Lung (tissue), 12 donors: ENCODE results near the gene ADAM10. TPM values are rescaled to one million over a fixed set of nuclear protein-coding genes. Genes with fewer than 3 reads are reported as not detected.

Source experiments
- ATAC-seq: fragments of 200-7000 bp; cut with Tn5 transposase; one replicate; pipeline ENCODE4 v1.9.1; 2020; ENCODE audit warnings: moderate number of reproducible peaks; ENCODE audit not compliant: insufficient read depth, low FRiP score
- DNase-seq, 3 donors: peaks; one replicate each; pipeline ENCODE4 v3.0.0-alpha.2; 2013 to 2017
- H3K27ac ChIP-seq, 2 donors: one replicate each; pipeline ENCODE4 v1.5.1; 2013; ENCODE audit warnings: mild to moderate bottlenecking in 2 of 2, moderate library complexity in 2 of 2, control low read depth in 1 of 2, inconsistent platforms in 1 of 2, low read depth in 1 of 2, low read length in 1 of 2
- H3K27me3 ChIP-seq, 3 donors: one replicate each; pipeline ENCODE4 v1.5.1; 2013; ENCODE audit warnings: low read length in 2 of 3; ENCODE audit not compliant: control insufficient read depth in 3 of 3, insufficient read depth in 3 of 3
- H3K36me3 ChIP-seq, 4 donors: one replicate each; pipeline ENCODE4 v1.5.1; 2013; ENCODE audit warnings: low read length in 4 of 4, mild to moderate bottlenecking in 1 of 4, moderate library complexity in 1 of 4; ENCODE audit not compliant: control insufficient read depth in 4 of 4, insufficient read depth in 4 of 4
- H3K4me1 ChIP-seq, 5 donors: one replicate each; pipeline ENCODE4 v1.5.1; 2013; ENCODE audit warnings: low read length in 5 of 5, mild to moderate bottlenecking in 2 of 5, moderate library complexity in 1 of 5; ENCODE audit not compliant: control insufficient read depth in 5 of 5, insufficient read depth in 5 of 5
- H3K4me3 ChIP-seq: one replicate; pipeline ENCODE4 v1.5.1; 2013; ENCODE audit warnings: mild to moderate bottlenecking, control low read depth, moderate library complexity
- H3K9ac ChIP-seq, 2 donors: one replicate each; pipeline ENCODE4 v1.5.1; 2013; ENCODE audit warnings: low read length in 2 of 2, control low read depth in 1 of 2; ENCODE audit not compliant: insufficient read depth in 1 of 2
- H3K9me3 ChIP-seq, 4 donors: one replicate each; pipeline ENCODE4 v1.5.1; 2013; ENCODE audit warnings: low read length in 3 of 4, mild to moderate bottlenecking in 1 of 4, moderate library complexity in 1 of 4; ENCODE audit not compliant: control insufficient read depth in 4 of 4, insufficient read depth in 3 of 4
- WGBS, 2 donors: extraction: QIAGEN DNeasy Blood & Tissue Kit; methylation state at CpG; one replicate each; pipeline ENCODE4 v1.1.7; 2013; 5-methylcytosine and 5-hydroxymethylcytosine counted together
- polyA plus RNA-seq, 2 donors: library from polyadenylated mRNA; stranded (reverse); fragments of 200-250 nt; gene quantifications; one replicate each; pipeline ENCODE4 v1.2.1, GENCODE V29; 2013
- total RNA-seq, 2 donors: library from RNA; depleted of rRNA in 1 of 2; stranded (reverse); fragments of >200 nt in 1 of 2; gene quantifications; one replicate each; pipeline ENCODE4 v1.2.1, GENCODE V29; 2014 to 2021
- TF ChIP-seq, protein P1 (sequence below): IDR thresholded peaks from 2 replicates; pipeline ENCODE4 v1.5.1; 2012; ENCODE audit warnings: mild to moderate bottlenecking; ENCODE audit errors: control extremely low read depth, extremely low read depth
- donor health status: control.
- donor health status: control.
- donor health status: Bipolar disorder and iron deficiency.
- donor health status: healthy.
- donor health status: DM: yes; HTN: yes; CAD: no.

The ADAM10 gene
- total and polyA plus RNA-seq, 4 donors = 9.7 to 274 (median 88.6) TPM

DNA sequence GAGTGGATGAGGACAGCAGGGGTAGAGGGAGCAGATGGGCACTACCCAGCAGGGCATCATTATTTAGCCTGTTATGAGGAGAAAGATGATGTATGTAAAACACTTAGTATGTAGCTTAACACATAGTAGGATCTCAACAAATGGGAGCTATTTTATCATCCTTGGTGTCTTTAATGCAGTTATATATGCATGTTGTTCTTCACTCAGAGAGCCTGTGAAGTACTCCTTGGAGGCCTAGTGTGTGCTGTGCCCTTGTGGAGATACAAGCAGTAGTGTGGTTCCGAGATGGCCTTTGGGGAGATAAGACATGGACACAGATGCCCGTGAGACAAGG lies 193.5 kb downstream of the ADAM10 start:
- DNase-seq = no peak
- TF ChIP-seq, protein P1, sequence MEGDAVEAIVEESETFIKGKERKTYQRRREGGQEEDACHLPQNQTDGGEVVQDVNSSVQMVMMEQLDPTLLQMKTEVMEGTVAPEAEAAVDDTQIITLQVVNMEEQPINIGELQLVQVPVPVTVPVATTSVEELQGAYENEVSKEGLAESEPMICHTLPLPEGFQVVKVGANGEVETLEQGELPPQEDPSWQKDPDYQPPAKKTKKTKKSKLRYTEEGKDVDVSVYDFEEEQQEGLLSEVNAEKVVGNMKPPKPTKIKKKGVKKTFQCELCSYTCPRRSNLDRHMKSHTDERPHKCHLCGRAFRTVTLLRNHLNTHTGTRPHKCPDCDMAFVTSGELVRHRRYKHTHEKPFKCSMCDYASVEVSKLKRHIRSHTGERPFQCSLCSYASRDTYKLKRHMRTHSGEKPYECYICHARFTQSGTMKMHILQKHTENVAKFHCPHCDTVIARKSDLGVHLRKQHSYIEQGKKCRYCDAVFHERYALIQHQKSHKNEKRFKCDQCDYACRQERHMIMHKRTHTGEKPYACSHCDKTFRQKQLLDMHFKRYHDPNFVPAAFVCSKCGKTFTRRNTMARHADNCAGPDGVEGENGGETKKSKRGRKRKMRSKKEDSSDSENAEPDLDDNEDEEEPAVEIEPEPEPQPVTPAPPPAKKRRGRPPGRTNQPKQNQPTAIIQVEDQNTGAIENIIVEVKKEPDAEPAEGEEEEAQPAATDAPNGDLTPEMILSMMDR = no peak
- WGBS, 2 donors = 69 to 75% methylated on average over 2 of the region's 2 CpGs

DNA sequence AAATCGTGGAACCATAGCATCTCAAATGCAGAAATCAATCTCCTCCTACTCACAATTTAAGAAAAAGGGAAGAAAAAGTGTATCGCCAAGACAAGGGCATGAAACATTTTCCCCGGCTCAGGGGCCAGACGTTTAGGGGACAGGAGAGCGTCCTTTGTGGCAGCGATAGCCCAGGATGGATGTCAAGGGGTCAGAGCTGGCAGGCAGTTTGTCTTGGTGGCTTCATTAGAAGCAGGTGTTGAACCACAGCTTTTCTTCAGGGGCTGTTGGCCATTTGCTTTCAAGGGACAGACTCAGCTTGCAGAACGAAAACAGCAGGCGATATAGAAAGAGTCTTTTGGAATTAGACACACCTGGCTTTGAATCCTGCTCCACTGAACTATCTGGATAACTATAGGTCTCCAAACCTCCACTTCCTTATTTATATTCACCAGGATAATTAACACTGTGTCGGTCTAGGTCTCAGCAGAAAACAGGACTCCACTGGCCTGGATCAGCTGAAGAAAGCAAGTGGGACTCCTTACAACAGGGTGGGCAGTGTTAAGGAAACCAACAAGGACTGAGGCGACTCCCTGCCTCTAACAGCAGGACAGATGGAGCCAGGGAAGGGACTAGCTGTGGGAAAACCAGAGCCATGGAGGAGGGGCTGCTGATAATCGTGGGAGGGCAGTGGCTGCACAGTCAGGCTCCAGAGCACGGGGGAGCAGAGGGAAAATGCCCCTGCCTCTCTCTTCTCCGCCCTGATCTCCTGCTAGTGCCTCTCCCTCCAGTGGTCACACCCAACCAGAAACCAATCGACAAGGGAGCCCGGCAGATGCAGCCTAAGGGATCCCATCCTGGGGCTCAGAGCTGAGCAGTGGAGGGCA lies 194.1 kb downstream of the ADAM10 start:
- ATAC-seq = no peak
- Histone ChIP-seq H3K9me3 (no peaks in the 10 kb centered on the region), H3K4me3 (no peak overlapping the region), H3K27me3 (no peaks in the 10 kb centered on the region), H3K27ac (no peak overlapping the region), H3K9ac (no peak overlapping the region), H3K4me1 (peaks cover 0 to 13% (median 6%) of the 10 kb centered on the region in 5 donors), H3K36me3 (no peaks in the 10 kb centered on the region)
- WGBS, 2 donors = 77 to 89% methylated on average over 15 of the region's 15 CpGs
- TF ChIP-seq, protein P1 = no peak
- no peak for DNase-seq

More for the DNA sequence above, 193.5 kb downstream of the ADAM10 start:
- Histone ChIP-seq H3K9ac (no peak overlapping the region), H3K4me3 (no peak overlapping the region), H3K36me3 (no peaks in the 10 kb centered on the region), H3K27me3 (no peaks in the 10 kb centered on the region), H3K4me1 (peaks cover 0 to 13% (median 6%) of the 10 kb centered on the region in 5 donors), H3K9me3 (no peaks in the 10 kb centered on the region), H3K27ac (no peak overlapping the region)
- no peak for ATAC-seq

DNA sequence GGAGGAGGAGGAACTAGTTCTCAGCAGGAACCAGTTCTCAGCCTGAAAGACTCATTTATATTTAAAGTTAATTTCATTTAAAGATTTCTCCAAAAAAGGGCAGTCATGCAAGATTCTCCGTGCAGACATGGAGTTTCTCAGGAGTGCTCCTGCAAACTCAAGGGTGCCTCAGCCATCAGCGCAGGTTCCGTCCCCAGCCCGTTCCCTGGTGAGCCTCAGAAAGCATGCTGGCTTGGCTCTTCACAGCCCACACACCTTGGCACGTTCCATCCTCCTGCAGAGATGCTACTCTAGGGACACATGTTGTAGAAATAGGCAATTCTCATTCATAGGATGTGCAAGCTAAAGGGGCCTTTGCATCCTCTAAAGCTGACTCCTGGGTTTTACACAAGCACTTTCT lies 194.7 kb downstream of the ADAM10 start:
- no peak overlapping the region for H3K4me3 ChIP-seq
- no peaks in the 10 kb centered on the region for H3K36me3 ChIP-seq
- no peak overlapping the region for H3K9ac ChIP-seq
- H3K4me1 ChIP-seq = peaks cover 0 to 13% (median 6%) of the 10 kb centered on the region in 5 donors
- no peak overlapping the region for H3K27ac ChIP-seq
- H3K9me3 ChIP-seq = peaks cover 0 to 2% (median 0%) of the 10 kb centered on the region in 4 donors
- ATAC-seq (no peak), DNase-seq (no peak)
- TF ChIP-seq, protein P1 = no peak
- no peaks in the 10 kb centered on the region for H3K27me3 ChIP-seq
- WGBS, 2 donors = 91 to 97% methylated on average over 5 of the region's 5 CpGs
